ENCODE data around the gene FAM227A.
"Not testable (repeated sequence)": the region's sequence is repeated elsewhere in the genome, so short reads cannot be mapped to it uniquely, and the experiment has no call there.

Gene FAM227A

GRCh38 chr22:38657045-38657909 lies 1.1 kb upstream of the FAM227A start:
- peak in 4 of 5 donors; percentile 12 to 25 (median 20) for DNase-seq

- peak in 1 of 5 donors; percentile 3 for DNase-seq
Observed at GRCh38 chr22:38655519-38656255, 505 bp downstream of the FAM227A start.

- DNase-seq, result no peak
Observed at GRCh38 chr22:38653741-38654140, 2.5 kb downstream of the FAM227A start.

GRCh38 chr22:38652859-38653258 lies 3.3 kb downstream of the FAM227A start:
- no peak for DNase-seq

GRCh38 chr22:38649841-38650522 lies 6.2 kb downstream of the FAM227A start:
- no peak for DNase-seq

- no peak for DNase-seq
Observed at GRCh38 chr22:38645430-38645829, 10.8 kb downstream of the FAM227A start.

- not testable (repeated sequence) for DNase-seq
Observed at GRCh38 chr22:38644245-38644644, 11.9 kb downstream of the FAM227A start.

GRCh38 chr22:38641476-38642040 lies 14.6 kb downstream of the FAM227A start:
- no peak for DNase-seq

GRCh38 chr22:38638728-38639127 lies 17.5 kb downstream of the FAM227A start:
- no peak for DNase-seq

- DNase-seq, result no peak
Observed at GRCh38 chr22:38638216-38638615, 18.0 kb downstream of the FAM227A start.

GRCh38 chr22:38632528-38632927 lies 23.7 kb downstream of the FAM227A start:
- no peak for DNase-seq

- DNase-seq, result peak in 1 of 5 donors; percentile 14
Observed at GRCh38 chr22:38631724-38632123, 24.5 kb downstream of the FAM227A start.

GRCh38 chr22:38629108-38629507 lies 27.1 kb downstream of the FAM227A start:
- DNase-seq, result no peak

GRCh38 chr22:38628444-38628843 lies 27.7 kb downstream of the FAM227A start:
- no peak for DNase-seq

- DNase-seq, result no peak
Observed at GRCh38 chr22:38623351-38623750, 32.8 kb downstream of the FAM227A start.

GRCh38 chr22:38618682-38619081 lies 37.5 kb downstream of the FAM227A start:
- DNase-seq, result no peak

- no peak for DNase-seq
Observed at GRCh38 chr22:38618258-38618657, 37.9 kb downstream of the FAM227A start.

- DNase-seq, result not testable (repeated sequence)
Observed at GRCh38 chr22:38615064-38615405, 41.2 kb downstream of the FAM227A start.

GRCh38 chr22:38614332-38615063 lies 41.7 kb downstream of the FAM227A start:
- DNase-seq, result no peak

GRCh38 chr22:38613588-38613987 lies 42.6 kb downstream of the FAM227A start:
- no peak for DNase-seq

- no peak for DNase-seq
Observed at GRCh38 chr22:38612217-38613006, 43.8 kb downstream of the FAM227A start.

Measured in T-helper 1 cell (primary cell).